Measurements from ENCODE around the gene MKKS. TPM values are rescaled to one million over a fixed set of nuclear protein-coding genes. Genes with fewer than 3 reads are reported as not detected.

MKKS gene
- total and polyA plus RNA-seq, 2 of the 13 experiments (the other 11 are each of a cell fraction or from before 2014, with no cell fraction given) = 26.7 to 34.5 TPM

DNA sequence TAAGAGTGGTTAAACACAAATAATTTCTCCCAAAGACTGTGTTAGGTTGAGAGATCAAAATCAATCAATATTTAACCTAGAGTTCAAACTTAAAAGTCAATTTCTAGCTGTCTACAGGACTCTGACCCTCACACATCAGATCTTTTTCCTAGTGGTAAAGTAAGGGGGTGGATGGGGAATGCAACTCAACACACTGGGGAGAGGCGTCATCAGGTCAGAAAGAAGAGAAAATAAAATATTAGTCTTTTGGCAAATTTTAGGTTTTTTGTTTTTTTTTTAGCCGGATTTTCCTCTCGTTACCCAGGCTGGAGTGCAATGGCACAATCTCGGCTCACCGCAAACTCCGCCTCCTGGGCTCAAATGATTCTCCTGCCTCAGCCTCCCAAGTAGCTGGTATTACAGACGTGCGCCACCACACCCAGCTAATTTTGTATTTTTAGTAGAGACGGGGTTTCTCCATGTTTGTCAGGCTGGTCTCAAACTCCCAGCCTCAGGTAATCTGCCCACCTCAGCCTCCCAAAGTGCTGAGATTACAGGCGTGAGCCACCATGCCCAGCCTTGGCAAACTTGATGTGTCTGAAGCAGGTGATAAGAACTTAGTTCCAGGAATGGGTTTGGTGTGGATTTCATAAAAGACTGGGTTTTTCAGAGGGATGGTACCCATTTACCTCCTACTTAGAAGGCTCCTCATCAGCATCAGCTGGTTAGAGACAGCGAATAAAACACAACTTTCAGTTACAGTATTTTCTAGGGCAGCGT lies 65.9 kb downstream of the MKKS start (continued):
- TF ChIP-seq, protein P1, sequence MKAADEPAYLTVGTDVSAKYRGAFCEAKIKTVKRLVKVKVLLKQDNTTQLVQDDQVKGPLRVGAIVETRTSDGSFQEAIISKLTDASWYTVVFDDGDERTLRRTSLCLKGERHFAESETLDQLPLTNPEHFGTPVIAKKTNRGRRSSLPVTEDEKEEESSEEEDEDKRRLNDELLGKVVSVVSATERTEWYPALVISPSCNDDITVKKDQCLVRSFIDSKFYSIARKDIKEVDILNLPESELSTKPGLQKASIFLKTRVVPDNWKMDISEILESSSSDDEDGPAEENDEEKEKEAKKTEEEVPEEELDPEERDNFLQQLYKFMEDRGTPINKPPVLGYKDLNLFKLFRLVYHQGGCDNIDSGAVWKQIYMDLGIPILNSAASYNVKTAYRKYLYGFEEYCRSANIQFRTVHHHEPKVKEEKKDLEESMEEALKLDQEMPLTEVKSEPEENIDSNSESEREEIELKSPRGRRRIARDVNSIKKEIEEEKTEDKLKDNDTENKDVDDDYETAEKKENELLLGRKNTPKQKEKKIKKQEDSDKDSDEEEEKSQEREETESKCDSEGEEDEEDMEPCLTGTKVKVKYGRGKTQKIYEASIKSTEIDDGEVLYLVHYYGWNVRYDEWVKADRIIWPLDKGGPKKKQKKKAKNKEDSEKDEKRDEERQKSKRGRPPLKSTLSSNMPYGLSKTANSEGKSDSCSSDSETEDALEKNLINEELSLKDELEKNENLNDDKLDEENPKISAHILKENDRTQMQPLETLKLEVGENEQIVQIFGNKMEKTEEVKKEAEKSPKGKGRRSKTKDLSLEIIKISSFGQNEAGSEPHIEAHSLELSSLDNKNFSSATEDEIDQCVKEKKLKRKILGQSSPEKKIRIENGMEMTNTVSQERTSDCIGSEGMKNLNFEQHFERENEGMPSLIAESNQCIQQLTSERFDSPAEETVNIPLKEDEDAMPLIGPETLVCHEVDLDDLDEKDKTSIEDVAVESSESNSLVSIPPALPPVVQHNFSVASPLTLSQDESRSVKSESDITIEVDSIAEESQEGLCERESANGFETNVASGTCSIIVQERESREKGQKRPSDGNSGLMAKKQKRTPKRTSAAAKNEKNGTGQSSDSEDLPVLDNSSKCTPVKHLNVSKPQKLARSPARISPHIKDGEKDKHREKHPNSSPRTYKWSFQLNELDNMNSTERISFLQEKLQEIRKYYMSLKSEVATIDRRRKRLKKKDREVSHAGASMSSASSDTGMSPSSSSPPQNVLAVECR (CRISPR knock-in tag; IDR thresholded peaks at IDR 0.05; ENCODE audit: borderline replicate concordance) = no peak; the same call in 1 of the 2 replicates
- TF ChIP-seq, protein P2, sequence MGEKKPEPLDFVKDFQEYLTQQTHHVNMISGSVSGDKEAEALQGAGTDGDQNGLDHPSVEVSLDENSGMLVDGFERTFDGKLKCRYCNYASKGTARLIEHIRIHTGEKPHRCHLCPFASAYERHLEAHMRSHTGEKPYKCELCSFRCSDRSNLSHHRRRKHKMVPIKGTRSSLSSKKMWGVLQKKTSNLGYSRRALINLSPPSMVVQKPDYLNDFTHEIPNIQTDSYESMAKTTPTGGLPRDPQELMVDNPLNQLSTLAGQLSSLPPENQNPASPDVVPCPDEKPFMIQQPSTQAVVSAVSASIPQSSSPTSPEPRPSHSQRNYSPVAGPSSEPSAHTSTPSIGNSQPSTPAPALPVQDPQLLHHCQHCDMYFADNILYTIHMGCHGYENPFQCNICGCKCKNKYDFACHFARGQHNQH (CRISPR knock-in tag; IDR thresholded peaks at IDR 0.05) = 0 out of 2 replicates have a peak, but pooled peaks have one; percentile 31
- TF ChIP-seq TEAD2 (CRISPR knock-in tag; IDR thresholded peaks at IDR 0.05) (no peak), ZNF292 (CRISPR knock-in tag; IDR thresholded peaks at IDR 0.05; ENCODE audit: borderline replicate concordance, low read depth) (peak; percentile 53), ZNF350 (CRISPR knock-in tag; IDR thresholded peaks at IDR 0.05; ENCODE audit: borderline replicate concordance, low read depth) (no peak), TARDBP (CRISPR knock-in tag; IDR thresholded peaks at IDR 0.05) (peak; percentile 83), ZNF563 (CRISPR knock-in tag; IDR thresholded peaks at IDR 0.05) (no peak), TBL1XR1 (IDR thresholded peaks at IDR 0.05; ENCODE audit: borderline replicate concordance, low read length, partially characterized antibody) (peak; percentile 94)
- TF ChIP-seq, protein P3, sequence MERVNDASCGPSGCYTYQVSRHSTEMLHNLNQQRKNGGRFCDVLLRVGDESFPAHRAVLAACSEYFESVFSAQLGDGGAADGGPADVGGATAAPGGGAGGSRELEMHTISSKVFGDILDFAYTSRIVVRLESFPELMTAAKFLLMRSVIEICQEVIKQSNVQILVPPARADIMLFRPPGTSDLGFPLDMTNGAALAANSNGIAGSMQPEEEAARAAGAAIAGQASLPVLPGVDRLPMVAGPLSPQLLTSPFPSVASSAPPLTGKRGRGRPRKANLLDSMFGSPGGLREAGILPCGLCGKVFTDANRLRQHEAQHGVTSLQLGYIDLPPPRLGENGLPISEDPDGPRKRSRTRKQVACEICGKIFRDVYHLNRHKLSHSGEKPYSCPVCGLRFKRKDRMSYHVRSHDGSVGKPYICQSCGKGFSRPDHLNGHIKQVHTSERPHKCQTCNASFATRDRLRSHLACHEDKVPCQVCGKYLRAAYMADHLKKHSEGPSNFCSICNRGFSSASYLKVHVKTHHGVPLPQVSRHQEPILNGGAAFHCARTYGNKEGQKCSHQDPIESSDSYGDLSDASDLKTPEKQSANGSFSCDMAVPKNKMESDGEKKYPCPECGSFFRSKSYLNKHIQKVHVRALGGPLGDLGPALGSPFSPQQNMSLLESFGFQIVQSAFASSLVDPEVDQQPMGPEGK (CRISPR knock-in tag; IDR thresholded peaks at IDR 0.05) = peak; percentile 77
- TF ChIP-seq, protein P4, sequence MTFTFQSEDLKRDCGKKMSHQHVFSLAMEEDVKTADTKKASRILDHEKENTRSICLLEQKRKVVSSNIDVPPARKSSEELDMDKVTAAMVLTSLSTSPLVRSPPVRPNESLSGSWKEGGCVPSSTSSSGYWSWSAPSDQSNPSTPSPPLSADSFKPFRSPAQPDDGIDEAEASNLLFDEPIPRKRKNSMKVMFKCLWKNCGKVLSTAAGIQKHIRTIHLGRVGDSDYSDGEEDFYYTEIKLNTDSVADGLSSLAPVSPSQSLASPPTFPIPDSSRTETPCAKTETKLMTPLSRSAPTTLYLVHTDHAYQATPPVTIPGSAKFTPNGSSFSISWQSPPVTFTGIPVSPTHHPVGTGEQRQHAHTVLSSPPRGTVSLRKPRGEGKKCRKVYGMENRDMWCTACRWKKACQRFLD (CRISPR knock-in tag; IDR thresholded peaks at IDR 0.05; ENCODE audit: borderline replicate concordance) = no peak
- TF ChIP-seq, protein P5, sequence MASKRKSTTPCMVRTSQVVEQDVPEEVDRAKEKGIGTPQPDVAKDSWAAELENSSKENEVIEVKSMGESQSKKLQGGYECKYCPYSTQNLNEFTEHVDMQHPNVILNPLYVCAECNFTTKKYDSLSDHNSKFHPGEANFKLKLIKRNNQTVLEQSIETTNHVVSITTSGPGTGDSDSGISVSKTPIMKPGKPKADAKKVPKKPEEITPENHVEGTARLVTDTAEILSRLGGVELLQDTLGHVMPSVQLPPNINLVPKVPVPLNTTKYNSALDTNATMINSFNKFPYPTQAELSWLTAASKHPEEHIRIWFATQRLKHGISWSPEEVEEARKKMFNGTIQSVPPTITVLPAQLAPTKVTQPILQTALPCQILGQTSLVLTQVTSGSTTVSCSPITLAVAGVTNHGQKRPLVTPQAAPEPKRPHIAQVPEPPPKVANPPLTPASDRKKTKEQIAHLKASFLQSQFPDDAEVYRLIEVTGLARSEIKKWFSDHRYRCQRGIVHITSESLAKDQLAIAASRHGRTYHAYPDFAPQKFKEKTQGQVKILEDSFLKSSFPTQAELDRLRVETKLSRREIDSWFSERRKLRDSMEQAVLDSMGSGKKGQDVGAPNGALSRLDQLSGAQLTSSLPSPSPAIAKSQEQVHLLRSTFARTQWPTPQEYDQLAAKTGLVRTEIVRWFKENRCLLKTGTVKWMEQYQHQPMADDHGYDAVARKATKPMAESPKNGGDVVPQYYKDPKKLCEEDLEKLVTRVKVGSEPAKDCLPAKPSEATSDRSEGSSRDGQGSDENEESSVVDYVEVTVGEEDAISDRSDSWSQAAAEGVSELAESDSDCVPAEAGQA (IDR thresholded peaks at IDR 0.05; ENCODE audit: low read depth) = peak; percentile 7; the same call in 1 of the 2 replicates
- TF ChIP-seq, protein P5 (CRISPR knock-in tag; IDR thresholded peaks at IDR 0.05; ENCODE audit: borderline replicate concordance) = no peak

Data from HepG2 (cell line).